ENCODE results near the gene BLID. TPM values are rescaled to one million over a fixed set of nuclear protein-coding genes. Genes with fewer than 3 reads are reported as not detected.

Gene BLID, protein sequence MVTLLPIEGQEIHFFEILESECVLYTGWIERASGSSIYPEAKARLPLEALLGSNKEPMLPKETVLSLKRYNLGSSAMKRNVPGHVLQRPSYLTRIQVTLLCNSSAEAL
- polyA plus RNA-seq (ENCODE audit: insufficient read length in 10 of 10): not detected
- long read RNA-seq, donor 1: 0 reads
- long read RNA-seq, donor 2: 0 reads
- long read RNA-seq, donor 3: 0 reads
- long read RNA-seq, donor 4: 0 reads
- long read RNA-seq, donor 5: 0 reads
- long read RNA-seq, donor 6: 0 reads
- long read RNA-seq, donor 7: 0 reads
- long read RNA-seq, donor 8: 0 reads
- long read RNA-seq, donor 9: 0 reads

DNA sequence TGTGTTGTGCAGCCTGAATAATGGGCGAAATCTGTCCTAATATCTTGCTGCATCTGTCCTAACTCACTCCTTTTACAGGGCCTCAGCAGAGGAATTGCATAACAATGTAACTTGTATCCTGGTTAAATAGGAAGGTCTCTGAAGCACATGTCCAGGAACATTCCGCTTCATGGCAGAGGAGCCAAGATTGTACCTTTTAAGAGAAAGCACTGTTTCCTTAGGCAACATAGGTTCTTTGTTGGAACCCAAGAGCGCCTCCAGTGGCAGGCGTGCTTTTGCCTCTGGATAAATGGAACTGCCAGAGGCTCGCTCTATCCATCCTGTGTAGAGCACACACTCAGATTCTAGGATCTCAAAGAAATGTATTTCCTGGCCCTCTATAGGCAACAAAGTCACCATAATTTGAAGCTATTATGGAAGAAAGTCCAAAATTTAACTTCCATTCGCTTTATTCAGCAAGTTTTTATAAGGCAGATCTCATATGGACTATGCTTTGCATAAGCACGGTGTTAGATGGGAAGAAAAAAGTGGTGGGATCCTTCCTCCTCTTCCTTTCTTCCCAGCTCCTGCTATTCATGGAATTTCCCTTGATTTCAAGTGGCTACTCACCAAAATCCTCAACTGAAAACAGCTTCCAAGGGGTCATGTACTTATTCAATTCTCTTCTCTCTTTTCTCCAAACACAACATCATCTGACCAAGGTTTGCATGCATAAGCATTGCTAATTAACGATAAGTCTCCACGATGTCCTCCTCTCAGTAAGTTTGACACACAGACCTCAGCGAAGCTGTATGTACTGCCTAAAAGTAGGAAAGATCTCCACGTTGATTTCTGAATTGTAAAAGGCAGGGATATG is at the start of gene BLID:
Gene BLID, minus strand, starts transcription at position 692 of the 856 bp plus-strand sequence. Its CDS starts 293 bp downstream, at position 399.
- DNase-seq: no peak

DNA sequence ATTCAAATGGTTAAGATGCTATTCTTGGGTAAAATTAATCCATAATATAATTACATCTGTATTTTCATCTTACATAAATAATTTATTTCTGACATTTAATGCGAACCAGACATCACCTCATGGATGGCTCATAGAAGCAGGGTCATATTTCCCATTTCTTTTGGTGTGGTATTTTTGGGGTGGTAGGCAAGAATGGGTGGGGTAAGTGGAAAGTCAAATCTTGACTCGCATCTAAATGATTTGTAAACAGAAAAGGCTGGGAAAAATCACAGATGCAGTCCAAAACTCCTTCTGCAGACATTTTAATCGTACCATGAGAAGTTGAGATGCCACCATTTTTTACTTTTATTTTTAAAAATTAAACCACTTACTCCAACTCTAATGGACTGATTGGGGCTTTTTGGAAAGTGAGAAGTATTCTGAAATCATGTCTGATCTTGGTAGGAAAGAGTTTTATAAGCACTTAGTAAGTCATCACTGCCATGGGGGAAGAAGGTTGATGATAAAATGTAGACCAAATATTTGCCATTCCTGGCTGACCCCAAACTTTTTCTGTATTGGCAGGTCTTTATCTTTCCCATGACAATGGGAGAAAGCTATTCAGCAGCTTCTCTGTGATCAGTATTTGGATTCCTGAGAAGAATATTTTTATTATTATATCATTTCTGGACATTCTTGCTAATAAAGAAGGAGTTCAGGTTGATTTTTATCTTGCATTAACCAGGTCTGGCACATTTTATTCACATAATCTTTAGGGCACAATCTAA is 47.2 kb upstream of the BLID start:
- DNase-seq: peak in 1 of 3 donors; percentile 75

DNA sequence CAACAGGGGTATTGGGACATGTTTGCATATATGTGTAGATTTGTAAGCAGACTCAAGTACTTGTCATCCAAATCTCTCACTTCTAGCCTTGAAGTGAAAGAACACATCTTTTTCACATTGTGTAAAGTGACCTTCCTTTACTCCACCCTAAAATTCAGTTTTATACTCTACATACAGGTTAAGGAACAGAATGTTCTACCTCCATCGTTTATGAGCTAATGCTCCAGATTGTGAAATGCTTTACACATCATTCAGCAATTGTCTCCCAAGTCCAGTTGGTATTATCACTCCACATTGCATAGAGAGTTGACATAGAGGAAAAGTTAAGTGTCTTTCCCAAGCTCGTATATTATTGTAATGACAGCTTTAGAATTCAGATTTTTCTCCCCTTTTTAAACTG is 46.1 kb upstream of the BLID start:
- DNase-seq: no peak

DNA sequence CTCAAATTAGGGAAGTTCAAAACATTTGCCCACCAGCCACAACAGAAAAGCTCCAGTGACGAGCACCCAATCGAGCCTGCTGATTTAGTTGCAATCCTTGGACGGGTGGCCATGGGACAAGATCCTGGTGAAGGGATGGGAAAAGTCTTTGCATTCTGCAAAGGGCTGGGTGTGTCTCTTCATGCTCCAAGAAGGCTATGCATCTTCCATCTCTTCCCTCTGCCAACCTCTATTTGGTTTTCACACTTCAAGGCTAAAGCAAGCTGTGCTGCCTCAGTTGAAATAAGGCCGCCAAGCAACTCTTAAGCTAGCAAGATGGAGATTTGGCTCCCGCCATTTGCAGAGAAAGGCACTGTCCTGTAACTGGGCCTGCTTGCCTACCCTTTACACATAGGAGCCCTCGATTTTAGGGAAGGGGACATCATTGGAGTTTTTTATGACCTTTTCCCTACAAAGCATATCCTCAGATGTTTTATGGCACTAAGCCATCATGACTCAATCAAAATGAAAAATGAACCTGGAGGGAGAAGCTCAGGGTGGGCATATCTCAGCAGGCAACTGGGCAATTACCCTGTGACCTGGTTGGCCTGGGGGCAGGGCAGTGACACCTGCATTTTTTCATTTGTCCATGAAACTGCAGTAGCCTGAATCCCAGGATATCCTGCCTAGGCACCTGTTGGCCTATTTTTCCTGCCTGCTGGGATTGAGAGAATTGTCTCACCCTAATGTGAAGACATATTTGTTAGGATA is 45.0 kb upstream of the BLID start:
- DNase-seq: no peak

DNA sequence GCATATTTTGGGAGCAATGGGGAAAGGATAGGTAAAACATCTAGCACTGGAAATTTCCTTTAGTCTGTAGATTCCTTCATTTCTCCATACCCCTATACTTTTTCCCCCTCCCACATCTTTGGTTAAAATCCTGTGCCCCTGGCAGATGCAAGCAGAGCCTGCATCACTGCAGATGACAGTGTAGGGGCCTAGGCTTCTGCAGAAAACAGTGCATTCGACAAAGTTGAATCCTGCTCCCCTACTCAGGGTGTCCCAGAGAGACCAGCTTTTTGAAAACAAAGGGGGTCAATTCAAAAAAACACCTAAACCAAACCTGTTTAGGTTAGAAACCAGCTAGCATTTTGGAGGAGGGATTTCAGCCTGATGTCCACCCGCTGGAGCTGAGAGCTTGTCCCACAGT is 43.8 kb upstream of the BLID start:
- DNase-seq: peak in 1 of 3 donors; percentile 57

DNA sequence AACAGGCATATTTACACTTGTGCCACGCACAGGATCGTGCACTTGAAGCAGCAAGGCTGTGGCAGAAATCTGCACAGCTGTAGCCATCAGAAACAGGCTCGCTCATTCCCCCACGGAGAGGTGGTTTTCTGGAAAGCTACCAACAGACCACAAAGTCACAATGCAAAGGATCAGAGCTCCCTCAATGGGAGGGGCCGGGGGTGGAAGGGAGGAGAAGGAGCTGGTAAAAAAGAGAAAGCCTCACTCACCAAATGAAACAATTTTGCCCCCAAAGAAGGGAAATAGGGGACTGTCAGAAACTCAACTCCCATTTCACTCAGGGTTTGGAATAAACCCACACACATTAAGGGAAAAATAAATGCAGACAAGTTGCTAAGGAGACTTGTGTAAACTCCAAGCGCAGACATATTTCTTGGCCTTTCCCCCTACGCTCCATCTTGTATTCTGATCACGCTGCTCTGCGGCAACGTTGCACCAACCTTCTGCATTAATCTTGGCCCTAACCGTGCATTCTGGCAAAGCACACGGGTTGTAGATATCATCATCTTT is 43.2 kb upstream of the BLID start:
- peak; percentile 81 to 91 (median 82) for DNase-seq

DNA sequence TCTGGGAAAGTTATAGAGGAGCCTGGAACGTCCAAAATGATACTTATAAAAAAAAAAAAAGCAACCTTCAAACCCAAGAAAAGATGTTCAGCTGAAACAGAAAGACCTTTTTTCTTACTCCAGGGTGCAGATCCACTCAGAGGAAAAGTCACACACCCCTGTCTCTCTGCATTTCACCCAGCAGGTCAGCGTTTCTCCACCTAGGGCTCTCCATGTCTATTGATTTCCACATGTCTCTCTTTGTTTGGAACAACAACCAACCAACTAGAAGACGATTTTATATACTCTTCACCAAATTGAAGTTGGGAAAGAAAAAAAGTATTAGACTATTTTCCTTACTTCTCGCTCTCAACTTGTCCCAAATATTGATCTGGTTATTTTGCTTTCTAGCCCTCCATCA is 42.2 kb upstream of the BLID start:
- peak in 2 of 3 donors; percentile 47 to 76 for DNase-seq

DNA sequence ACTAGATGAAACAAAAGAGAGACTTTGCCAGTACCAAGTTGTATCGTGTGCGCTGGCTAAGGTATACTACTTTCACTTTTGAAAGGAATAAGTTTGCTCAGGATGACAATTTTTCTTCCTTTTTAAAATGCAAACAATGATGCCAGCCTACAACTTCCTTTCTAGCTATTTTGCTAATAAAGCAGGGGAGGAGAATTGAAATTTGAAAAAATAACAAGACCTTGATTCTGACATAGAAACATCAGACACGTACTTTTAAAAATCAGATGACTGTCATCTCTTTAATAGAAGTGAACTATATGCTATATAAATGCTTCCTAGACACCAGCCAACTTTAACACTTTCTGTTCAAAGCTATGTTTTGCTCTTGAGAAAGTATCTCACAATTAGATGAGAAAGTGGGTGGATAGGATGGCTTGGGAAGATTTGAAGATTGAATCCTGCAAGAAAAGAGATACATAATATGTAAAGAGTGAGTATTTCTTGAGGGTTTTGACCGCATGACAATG is 41.7 kb upstream of the BLID start:
- peak in 2 of 3 donors; percentile 41 to 75 for DNase-seq

DNA sequence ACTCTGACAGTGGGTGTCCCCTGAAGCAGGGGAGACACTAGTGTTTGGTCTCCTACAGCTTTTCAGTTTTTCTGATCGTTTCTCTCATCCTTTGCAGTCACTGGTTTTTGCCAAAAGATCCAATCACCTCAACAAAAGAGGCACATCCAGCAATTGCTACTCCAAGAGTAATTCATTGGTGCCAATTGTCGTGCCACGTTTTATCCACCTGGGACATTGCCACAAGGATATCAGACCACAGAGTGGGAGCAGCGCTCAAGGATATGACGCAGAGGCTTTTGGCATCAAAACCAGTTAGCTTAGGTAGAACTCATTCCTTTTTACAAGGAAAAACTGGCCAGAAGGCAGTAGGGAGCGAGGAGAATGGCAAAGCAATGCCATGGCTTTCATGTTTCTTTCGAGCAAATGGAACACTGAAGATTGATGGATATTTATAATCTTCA is 40.9 kb upstream of the BLID start:
- DNase-seq: peak in 2 of 3 donors; percentile 61 to 80

DNA sequence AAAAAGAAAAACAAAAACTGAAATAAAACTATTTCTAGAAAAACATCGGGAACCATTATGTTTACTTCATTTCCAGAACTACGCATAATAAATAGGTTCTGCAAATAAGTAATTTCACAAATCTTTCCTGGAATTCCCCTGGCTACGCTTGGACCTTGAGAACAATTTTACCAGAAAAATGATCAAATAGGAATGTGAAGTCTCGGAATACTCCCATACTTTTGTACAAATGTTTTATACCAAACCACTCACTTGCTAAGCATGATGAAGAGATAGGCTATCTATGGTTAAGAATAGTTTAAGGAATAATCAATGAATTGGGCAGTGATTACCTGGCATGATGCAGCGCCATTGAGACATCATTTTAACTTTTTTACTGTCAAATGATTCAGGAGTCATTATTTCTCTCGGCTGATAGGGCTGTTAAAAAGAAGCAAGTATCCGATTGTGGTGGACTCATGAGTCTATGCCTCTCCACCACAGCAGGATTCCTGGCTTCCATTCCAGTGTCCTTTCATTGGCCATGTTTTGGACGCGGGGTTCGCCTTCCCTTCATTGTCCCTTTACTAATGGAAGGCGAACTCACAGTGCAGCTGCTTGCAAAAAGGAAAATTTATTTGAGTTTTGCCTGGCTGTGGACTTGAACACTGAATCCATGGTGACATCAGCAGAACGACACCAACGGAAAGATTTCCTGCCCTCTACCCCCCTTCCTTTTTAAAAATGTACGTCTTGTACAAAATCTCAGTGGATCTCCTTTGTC is 39.9 kb upstream of the BLID start:
- DNase-seq: peak in 1 of 3 donors; percentile 46

DNA sequence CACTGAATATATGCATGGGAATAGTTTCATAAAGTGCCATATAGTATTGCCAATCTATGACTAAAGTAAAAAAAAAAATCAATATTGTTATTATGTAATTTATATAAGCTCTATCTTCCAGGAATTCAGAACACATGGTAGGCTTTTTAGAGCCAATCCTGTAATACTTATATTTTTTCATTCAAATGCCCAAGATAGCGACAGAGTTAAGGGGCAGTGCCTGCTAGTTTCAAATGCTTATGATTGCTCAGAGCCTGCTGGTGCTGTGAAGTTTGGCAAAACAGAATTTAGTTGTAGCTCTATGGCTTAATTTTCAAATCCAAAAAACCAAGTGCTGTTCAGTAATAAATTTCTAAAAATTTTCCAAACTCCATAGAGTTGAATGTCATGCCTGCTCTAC is 39.0 kb upstream of the BLID start:
- no peak for DNase-seq

DNA sequence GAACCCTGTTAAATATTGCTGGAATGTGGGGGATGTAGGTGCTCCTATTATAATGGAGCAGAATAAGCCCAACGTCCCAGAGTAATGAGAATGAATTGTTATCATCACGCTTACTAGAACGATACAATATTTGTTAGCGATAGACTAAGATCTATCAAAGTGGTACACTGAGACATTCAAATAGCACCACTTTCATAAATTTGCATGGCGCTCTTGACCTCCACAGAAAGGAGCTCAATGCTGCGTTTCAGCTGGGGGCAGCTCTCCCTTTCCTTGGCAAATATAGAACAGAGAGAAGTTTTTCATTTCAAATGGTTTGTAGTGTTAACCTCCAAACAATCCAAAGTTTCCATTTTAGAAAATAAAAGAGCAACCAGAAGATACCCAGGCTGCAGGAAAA is 38.2 kb upstream of the BLID start:
- no peak for DNase-seq

DNA sequence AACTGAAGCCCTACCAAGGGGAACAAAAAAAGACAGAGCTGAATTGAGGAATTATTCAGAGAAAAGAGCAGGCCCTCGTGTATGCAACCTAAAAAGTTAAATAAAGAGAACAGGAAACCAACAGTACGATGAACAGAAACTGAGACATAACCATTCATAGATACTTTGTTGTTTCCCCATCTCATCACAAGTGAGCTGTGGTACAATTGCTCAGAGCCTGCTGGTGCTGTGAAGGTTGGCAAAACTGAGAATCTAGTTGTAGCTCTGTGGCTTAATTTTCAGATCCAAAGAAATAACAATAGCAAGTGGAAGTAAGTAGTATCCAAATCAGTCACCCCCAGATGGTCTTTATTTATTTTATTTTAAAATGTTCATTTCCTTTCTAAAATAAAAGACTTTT is 37.7 kb upstream of the BLID start:
- no peak for DNase-seq

DNA sequence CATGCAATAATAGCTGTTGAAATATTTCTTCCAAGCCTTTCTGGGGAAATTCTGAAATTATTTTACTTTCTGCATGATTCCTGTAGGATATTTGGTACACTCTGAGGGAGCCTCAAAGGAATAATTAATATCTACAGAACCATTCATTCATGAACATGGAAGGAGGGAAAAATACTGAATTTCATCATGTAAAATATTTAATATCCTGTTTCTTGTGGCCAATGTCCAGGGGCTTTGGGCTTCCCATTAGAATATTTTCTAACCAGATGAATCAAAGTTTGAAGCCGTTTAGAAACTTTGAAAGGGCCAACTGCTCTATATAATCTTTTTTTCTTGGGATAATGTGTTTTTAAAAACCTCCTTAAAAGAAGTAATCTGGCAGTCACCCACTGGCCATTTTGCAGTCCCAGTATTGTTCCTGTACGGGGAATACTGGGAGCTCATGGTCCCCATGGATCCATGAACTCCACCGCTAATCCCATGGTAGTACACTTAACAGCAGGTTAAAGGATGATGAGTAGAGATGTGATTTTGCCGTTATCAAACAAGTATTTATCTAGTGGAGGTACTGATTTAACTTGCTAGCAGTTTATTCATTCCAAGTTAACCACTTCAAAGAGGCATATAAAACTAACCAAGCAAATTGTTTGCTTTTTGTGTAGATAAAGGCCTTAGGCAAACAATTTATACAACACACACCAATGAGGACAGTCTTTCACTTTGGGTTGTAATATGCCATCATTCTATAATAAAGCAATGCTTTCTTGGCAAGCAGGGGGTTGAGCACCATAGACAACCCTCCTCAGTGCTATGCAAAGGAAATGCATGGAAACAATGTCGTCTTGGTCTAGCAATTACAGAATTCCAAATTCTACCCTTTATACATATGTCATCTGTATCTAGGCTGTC is 34.5 kb upstream of the BLID start:
- peak in 2 of 3 donors; percentile 39 to 53 for DNase-seq

DNA sequence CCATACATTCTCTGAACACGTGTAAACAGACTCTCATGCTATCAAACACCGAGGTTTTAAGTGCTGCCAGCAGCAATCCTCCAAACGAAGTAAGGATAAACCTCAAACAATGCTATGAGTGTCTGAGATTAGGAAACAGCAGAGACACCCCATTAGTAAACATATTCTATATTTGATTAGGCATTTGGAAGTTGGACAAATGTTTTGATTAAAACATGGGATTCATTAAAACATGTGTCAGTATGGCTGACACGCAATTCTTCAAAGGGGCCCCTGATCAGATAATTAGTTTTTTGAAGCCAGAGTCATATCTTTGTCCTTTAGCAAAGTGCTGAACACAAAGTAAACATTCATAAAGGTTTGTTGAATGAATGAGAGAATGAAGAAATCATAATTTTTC is 33.2 kb upstream of the BLID start:
- DNase-seq: no peak

DNA sequence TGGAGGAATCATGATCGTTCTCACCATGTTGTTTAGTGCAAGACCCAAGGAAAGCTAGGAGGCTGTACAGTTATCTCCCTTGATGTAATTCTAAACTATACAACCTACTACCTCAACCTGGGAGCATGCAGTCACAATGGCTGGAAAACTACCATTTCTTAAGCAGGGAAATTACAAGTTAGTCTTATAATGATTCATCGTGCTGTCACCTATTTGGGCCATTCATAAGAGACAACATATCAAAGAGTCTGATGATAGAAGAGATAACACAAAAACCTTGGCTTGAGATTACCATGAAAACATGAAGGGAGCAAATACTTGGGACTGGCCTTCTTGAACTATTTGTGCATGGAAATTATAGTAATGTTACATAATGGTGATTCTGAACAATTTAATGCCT is 30.5 kb upstream of the BLID start:
- no peak for DNase-seq

DNA sequence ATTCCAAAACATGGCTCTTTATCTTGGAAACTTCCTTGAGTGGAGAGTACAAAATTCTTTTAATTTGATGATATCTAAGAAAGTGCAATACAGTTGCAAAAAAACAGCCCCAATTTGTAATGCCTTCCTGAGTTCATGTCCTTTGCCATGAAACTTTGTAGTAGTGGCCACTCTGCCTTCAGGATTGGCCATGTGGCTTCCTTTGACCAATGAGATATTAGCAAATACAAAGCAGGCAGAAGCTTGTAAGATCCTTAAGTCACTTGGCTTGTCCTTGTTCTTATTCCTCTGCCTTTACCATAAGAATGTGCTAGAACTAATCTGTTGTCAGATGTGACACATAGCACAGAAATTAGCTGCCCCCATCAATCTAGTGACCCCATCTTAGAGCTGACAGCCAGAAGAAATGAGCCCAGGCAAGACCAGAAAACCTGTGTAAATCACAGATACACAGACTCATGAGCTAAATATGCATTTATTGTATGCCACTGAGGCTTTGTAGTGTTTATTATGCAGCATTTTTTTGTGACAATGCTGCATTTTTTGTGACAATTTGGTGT is 29.8 kb upstream of the BLID start:
- DNase-seq: no peak

DNA sequence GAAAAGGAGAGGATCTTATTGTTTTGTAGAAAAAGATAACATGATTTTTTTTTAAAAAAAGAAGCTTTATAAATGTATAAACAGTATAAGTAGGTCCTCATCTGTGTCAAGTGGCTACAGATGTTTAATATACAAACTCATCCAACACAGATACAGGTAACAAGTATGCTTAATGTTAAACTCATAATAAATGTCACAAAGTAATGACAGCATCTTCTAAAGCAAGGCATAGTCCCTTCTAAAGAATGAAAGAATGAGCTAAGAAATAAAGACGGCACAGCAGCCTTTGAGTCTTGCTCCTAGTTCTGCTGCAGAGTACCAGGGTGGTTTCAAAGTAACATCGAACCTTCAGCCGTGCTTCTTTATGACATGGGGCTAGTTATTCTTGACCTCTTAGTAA is 28.7 kb upstream of the BLID start:
- no peak for DNase-seq

DNA sequence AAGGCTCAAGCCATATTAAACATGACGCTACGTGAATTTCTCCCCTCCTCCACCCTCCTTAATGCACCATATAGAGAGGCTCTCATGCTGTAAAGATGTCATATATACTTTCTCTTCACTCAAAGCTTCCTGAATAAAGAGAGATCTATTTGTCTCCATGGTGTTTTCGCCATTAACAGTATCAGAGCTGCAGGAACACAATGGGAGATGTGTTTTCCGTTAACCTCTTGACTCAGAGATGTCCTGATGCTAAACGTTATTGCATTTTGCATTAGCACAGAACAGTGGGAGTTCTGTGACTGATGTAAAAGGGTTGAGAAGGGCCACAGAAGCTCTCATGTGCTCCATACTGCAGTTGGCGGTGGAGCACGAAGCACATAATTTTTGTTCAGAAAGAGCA is 25.7 kb upstream of the BLID start:
- no peak for DNase-seq

All from muscle of back (tissue), 13 donors.